ENCODE data around the gene RNF212.

- TF ChIP-seq POLR2AphosphoS5 (IDR thresholded peaks at IDR 0.05), result no peak
- no peak for TF ChIP-seq CTCF (IDR thresholded peaks at IDR 0.05)
- TF ChIP-seq POLR2A (IDR thresholded peaks at IDR 0.05), result no peak
- no peak for TF ChIP-seq EP300 (IDR thresholded peaks at IDR 0.05)
These were observed 28.5 kb downstream of the RNF212 start for GRCh38 chr4:1084796-1085403.

Measured in stomach (tissue), 4 donors.